SH-SY5Y (cell line): ENCODE data around the gene ACOXL.

ENCODE experiments used
- GATA2 ChIP-seq: IDR thresholded peaks from 2 replicates; pipeline ENCODE4 v1.6.1; 2011; ENCODE audit warnings: mild to moderate bottlenecking, low read depth, low read length
- GATA3 ChIP-seq: IDR thresholded peaks from 2 replicates; pipeline ENCODE4 v1.6.1; 2011; ENCODE audit warnings: low read depth, mild to moderate bottlenecking, low read length, moderate library complexity

ACOXL gene

GRCh38 chr2:111100087-111100764 is 367.9 kb downstream of the ACOXL start:
- TF ChIP-seq GATA2: no peak
- TF ChIP-seq GATA3: no peak

GRCh38 chr2:111100765-111101162 is 368.4 kb downstream of the ACOXL start:
- TF ChIP-seq GATA2: no peak
- TF ChIP-seq GATA3: no peak

GRCh38 chr2:111101592-111101991 is 369.2 kb downstream of the ACOXL start:
- TF ChIP-seq GATA3 (no peak), GATA2 (no peak)

GRCh38 chr2:111102216-111102615 is 369.8 kb downstream of the ACOXL start:
- TF ChIP-seq GATA3 (no peak), GATA2 (no peak)

GRCh38 chr2:111105926-111106325 is 373.6 kb downstream of the ACOXL start:
- TF ChIP-seq GATA2 (no peak), GATA3 (no peak)

- TF ChIP-seq GATA2: no peak
- no peak for TF ChIP-seq GATA3
Measured at GRCh38 chr2:111106706-111107105, 374.3 kb downstream of the ACOXL start.

GRCh38 chr2:111108745-111109271 is 376.4 kb downstream of the ACOXL start:
- TF ChIP-seq GATA2: no peak

GRCh38 chr2:111111101-111111755 is 378.9 kb downstream of the ACOXL start:
- TF ChIP-seq GATA3 (no peak), GATA2 (no peak)

GRCh38 chr2:111113838-111114237 is 381.5 kb downstream of the ACOXL start:
- TF ChIP-seq GATA2 (no peak), GATA3 (no peak)

- TF ChIP-seq GATA3 (no peak), GATA2 (no peak)
Measured at GRCh38 chr2:111116011-111116746, 383.8 kb downstream of the ACOXL start.

- no peak for TF ChIP-seq GATA2
- TF ChIP-seq GATA3: no peak
Measured at GRCh38 chr2:111116843-111117597, 384.6 kb downstream of the ACOXL start.

GRCh38 chr2:111117598-111118480 is 385.5 kb downstream of the ACOXL start:
- no peak for TF ChIP-seq GATA2
- TF ChIP-seq GATA3: no peak

GRCh38 chr2:111118481-111118980 is 386.2 kb downstream of the ACOXL start:
- TF ChIP-seq GATA3: no peak
- TF ChIP-seq GATA2: no peak
